Measurements from ENCODE around the gene CSMD2.

Gene CSMD2

GRCh38 chr1:33709783-33710718 is 455.0 kb downstream of the CSMD2 start:
- H3K27me3 Mint-ChIP-seq (ENCODE audit: low read depth): peaks cover 2% of the 10 kb centered on the region
- no peak for DNase-seq (ENCODE audit: low spot score)
- no peak overlapping the region for H3K4me3 Mint-ChIP-seq
- H3K27ac Mint-ChIP-seq: no peak overlapping the region
- no peaks in the 10 kb centered on the region for H3K36me3 Mint-ChIP-seq (ENCODE audit: low read depth)
- H3K9me3 Mint-ChIP-seq: no peaks in the 10 kb centered on the region
- no peaks in the 10 kb centered on the region for H3K4me1 Mint-ChIP-seq (ENCODE audit: low read depth)

- Mint-ChIP-seq H3K4me3 (no peak overlapping the region), H3K9me3 (no peaks in the 10 kb centered on the region), H3K4me1 (ENCODE audit: low read depth) (no peaks in the 10 kb centered on the region), H3K27me3 (ENCODE audit: low read depth) (peaks cover 3% of the 10 kb centered on the region), H3K36me3 (ENCODE audit: low read depth) (no peaks in the 10 kb centered on the region), H3K27ac (no peak overlapping the region)
- DNase-seq (ENCODE audit: low spot score): no peak
These were observed 455.8 kb downstream of the CSMD2 start for GRCh38 chr1:33709174-33709782.

GRCh38 chr1:33706634-33707255 is 458.3 kb downstream of the CSMD2 start:
- Mint-ChIP-seq H3K9me3 (no peaks in the 10 kb centered on the region), H3K4me3 (no peak overlapping the region), H3K36me3 (ENCODE audit: low read depth) (no peaks in the 10 kb centered on the region)

GRCh38 chr1:33703464-33703863 is 461.6 kb downstream of the CSMD2 start:
- H3K27ac Mint-ChIP-seq: no peak overlapping the region
- H3K4me1 Mint-ChIP-seq (ENCODE audit: low read depth): no peaks in the 10 kb centered on the region
- no peak overlapping the region for H3K4me3 Mint-ChIP-seq
- peaks cover 4% of the 10 kb centered on the region for H3K27me3 Mint-ChIP-seq (ENCODE audit: low read depth)
- H3K36me3 Mint-ChIP-seq (ENCODE audit: low read depth): no peaks in the 10 kb centered on the region
- DNase-seq (ENCODE audit: low spot score): no peak
- no peaks in the 10 kb centered on the region for H3K9me3 Mint-ChIP-seq

More at GRCh38 chr1:33706634-33707255, 458.3 kb downstream of the CSMD2 start:
- no peak overlapping the region for H3K27ac Mint-ChIP-seq
- peaks cover 7% of the 10 kb centered on the region for H3K27me3 Mint-ChIP-seq (ENCODE audit: low read depth)
- no peak for DNase-seq (ENCODE audit: low spot score)
- H3K4me1 Mint-ChIP-seq (ENCODE audit: low read depth): no peaks in the 10 kb centered on the region

- H3K27ac Mint-ChIP-seq: no peak overlapping the region
- H3K4me3 Mint-ChIP-seq: no peak overlapping the region
- no peaks in the 10 kb centered on the region for H3K9me3 Mint-ChIP-seq
- no peaks in the 10 kb centered on the region for H3K4me1 Mint-ChIP-seq (ENCODE audit: low read depth)
- H3K27me3 Mint-ChIP-seq (ENCODE audit: low read depth): no peaks in the 10 kb centered on the region
- no peaks in the 10 kb centered on the region for H3K36me3 Mint-ChIP-seq (ENCODE audit: low read depth)
- DNase-seq (ENCODE audit: low spot score): no peak
These were observed 466.5 kb downstream of the CSMD2 start for GRCh38 chr1:33698361-33699035.

DNA sequence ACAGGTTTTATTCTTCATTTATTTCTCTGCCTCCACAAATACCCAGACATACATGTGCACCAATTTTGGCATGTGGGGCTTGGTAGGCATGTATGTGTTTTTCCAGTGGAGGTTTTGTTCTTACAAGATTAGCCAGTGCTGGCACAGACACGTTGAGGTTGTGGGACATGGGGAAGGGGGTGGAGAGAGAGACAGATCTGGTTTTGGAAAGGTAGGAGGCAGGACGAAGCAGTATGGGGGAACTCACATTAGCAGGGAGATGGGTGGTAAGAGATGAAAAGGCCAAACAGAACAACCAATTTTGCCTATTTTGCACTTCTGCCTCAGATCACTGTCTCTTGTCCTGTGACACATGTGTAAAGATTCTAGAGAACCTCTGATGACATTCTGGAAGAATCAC is 467.2 kb downstream of the CSMD2 start:
- H3K4me1 Mint-ChIP-seq (ENCODE audit: low read depth): no peaks in the 10 kb centered on the region
- H3K27ac Mint-ChIP-seq: no peak overlapping the region
- H3K9me3 Mint-ChIP-seq: no peaks in the 10 kb centered on the region
- no peaks in the 10 kb centered on the region for H3K36me3 Mint-ChIP-seq (ENCODE audit: low read depth)
- no peak overlapping the region for H3K4me3 Mint-ChIP-seq
- no peak for DNase-seq (ENCODE audit: low spot score)
- no peaks in the 10 kb centered on the region for H3K27me3 Mint-ChIP-seq (ENCODE audit: low read depth)

GRCh38 chr1:33696962-33697361 is 468.1 kb downstream of the CSMD2 start:
- H3K9me3 Mint-ChIP-seq: no peaks in the 10 kb centered on the region
- H3K4me1 Mint-ChIP-seq (ENCODE audit: low read depth): no peaks in the 10 kb centered on the region
- H3K36me3 Mint-ChIP-seq (ENCODE audit: low read depth): no peaks in the 10 kb centered on the region
- DNase-seq (ENCODE audit: low spot score): no peak
- H3K4me3 Mint-ChIP-seq: no peak overlapping the region
- no peaks in the 10 kb centered on the region for H3K27me3 Mint-ChIP-seq (ENCODE audit: low read depth)
- H3K27ac Mint-ChIP-seq: no peak overlapping the region

DNA sequence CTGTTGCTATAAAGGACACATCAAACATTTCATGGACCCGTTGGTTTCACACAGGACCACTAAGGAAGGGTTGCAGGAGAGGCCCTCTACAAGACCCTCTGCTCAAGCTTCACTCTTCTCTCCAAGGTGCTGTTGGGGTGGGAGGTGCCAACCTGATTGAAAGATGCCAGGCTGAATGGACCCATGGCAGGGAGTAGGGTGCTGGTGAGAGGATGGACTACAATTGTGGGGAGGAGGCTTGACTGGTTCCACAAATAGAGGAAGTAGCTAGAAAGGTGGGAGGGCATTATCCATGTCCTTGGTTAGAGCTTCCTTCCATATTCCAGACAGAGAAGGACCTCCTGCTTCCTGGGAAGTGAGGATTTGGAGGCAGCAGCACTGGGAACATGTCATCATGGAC is 468.7 kb downstream of the CSMD2 start:
- Mint-ChIP-seq H3K27ac (no peak overlapping the region), H3K27me3 (ENCODE audit: low read depth) (no peaks in the 10 kb centered on the region)

DNA sequence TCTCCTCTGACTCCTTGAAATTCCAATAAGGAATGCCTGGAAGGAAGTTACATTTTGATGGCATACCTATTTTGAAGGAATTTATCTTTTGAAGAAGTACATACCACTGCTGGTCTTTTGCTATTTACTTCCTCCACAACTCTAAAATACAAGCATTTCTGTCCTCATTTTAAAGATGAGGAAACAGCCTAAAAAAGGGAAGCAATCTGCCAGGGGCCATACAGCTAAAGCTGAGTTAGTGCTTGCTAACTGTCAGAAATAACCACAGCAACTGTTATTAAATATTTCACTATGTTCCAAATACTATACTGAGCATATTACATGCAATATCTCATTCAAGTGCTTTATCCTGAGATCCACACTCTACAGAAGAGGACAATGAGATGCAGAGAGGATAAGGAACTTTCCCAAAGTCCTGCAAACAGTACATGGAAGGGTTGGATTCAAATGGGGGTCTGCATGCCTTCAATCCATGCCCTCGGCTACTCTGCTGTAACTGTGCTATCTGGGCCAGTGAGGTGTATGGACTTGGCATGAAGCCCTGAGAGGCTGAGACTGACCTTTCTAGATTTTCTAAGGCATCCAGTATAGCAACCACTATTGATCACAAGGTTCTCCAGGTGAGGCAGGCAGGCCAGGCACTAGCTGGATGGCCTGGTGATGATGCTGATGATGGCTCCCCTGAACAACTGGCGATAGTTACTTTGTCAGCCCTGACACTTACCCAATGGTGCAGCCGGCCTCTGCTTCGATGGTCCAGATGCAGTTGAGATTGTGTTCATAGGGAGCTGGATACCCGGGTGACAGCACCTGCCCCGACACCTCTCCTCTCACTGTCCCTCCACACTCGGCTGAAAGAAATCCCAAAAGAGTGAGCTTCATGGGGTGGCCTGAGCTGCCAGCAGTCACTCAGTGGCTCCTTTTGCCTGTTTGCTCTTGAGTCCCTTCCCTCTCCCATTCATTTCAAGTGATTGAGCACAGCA is 472.5 kb downstream of the CSMD2 start:
- Mint-ChIP-seq H3K4me1 (ENCODE audit: low read depth) (no peaks in the 10 kb centered on the region), H3K27me3 (ENCODE audit: low read depth) (no peaks in the 10 kb centered on the region), H3K36me3 (ENCODE audit: low read depth) (no peaks in the 10 kb centered on the region), H3K4me3 (no peak overlapping the region), H3K27ac (no peak overlapping the region), H3K9me3 (no peaks in the 10 kb centered on the region)
- no peak for DNase-seq (ENCODE audit: low spot score)

More for the DNA sequence above, 468.7 kb downstream of the CSMD2 start:
- no peak for DNase-seq (ENCODE audit: low spot score)
- Mint-ChIP-seq H3K4me1 (ENCODE audit: low read depth) (no peaks in the 10 kb centered on the region), H3K9me3 (no peaks in the 10 kb centered on the region), H3K36me3 (ENCODE audit: low read depth) (no peaks in the 10 kb centered on the region), H3K4me3 (no peak overlapping the region)

- Mint-ChIP-seq H3K27me3 (ENCODE audit: low read depth) (no peaks in the 10 kb centered on the region), H3K36me3 (ENCODE audit: low read depth) (no peaks in the 10 kb centered on the region), H3K4me3 (no peak overlapping the region), H3K9me3 (no peaks in the 10 kb centered on the region), H3K4me1 (ENCODE audit: low read depth) (no peaks in the 10 kb centered on the region), H3K27ac (no peak overlapping the region)
- DNase-seq (ENCODE audit: low spot score): no peak
These were observed 478.0 kb downstream of the CSMD2 start for GRCh38 chr1:33687000-33687399.

DNA sequence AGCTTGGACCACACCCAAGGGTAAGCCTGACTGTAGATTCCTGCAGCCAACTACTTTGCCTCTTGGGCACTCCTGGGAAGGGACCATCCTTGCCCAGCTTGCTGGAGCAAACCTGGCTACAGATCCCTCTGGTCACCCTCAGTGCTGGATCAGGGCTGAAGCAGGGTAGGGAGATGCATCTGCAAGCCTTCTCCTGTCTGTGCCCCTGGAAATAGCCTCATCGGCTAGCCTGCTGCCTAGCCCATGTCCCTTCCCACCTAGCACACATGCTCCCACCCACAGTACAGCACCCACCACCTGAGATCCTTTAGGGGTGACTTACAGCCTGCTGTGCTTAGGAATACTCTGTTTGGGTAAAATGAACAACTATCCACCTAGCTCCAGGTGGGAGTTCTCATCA is 478.5 kb downstream of the CSMD2 start:
- no peaks in the 10 kb centered on the region for H3K4me1 Mint-ChIP-seq (ENCODE audit: low read depth)
- DNase-seq (ENCODE audit: low spot score): no peak
- H3K9me3 Mint-ChIP-seq: no peaks in the 10 kb centered on the region
- no peak overlapping the region for H3K27ac Mint-ChIP-seq
- H3K27me3 Mint-ChIP-seq (ENCODE audit: low read depth): no peaks in the 10 kb centered on the region
- no peak overlapping the region for H3K4me3 Mint-ChIP-seq
- H3K36me3 Mint-ChIP-seq (ENCODE audit: low read depth): no peaks in the 10 kb centered on the region

GRCh38 chr1:33685256-33685655 is 479.8 kb downstream of the CSMD2 start:
- Mint-ChIP-seq H3K9me3 (no peaks in the 10 kb centered on the region), H3K36me3 (ENCODE audit: low read depth) (no peaks in the 10 kb centered on the region), H3K4me1 (ENCODE audit: low read depth) (no peaks in the 10 kb centered on the region), H3K27me3 (ENCODE audit: low read depth) (no peaks in the 10 kb centered on the region), H3K4me3 (no peak overlapping the region), H3K27ac (no peak overlapping the region)
- no peak for DNase-seq (ENCODE audit: low spot score)

All from T-helper 2 cell treated with Interferon-gamma antibody and Interleukin-4, amounts not matched to agents 5 μg/mL and 100 μg/mL, for 36 hours (primary cell).